Nephron progenitor cell (in vitro differentiated cells): ENCODE results near the gene TNNI3.

Experiments used
- DNase-seq: peaks from one replicate; pipeline ENCODE4 v3.0.0; 2021
- H3K27ac Mint-ChIP-seq: 2 replicates; pipeline ENCODE4 v1.8.0; 2021; ENCODE audit warnings: mild to moderate bottlenecking, moderate library complexity, mixed read lengths
- H3K27me3 Mint-ChIP-seq: 2 replicates; pipeline ENCODE4 v1.8.0; 2021; ENCODE audit warnings: mild to moderate bottlenecking, low read depth, mixed read lengths; ENCODE audit not compliant: poor library complexity
- H3K36me3 Mint-ChIP-seq: 2 replicates; pipeline ENCODE4 v1.8.0; 2021; ENCODE audit warnings: low read depth, mixed read lengths
- H3K4me1 Mint-ChIP-seq: 2 replicates; pipeline ENCODE4 v1.8.0; 2021; ENCODE audit warnings: mixed read lengths
- H3K4me3 Mint-ChIP-seq: 2 replicates; pipeline ENCODE4 v1.8.0; 2021; ENCODE audit warnings: mild to moderate bottlenecking, moderate library complexity, mixed read lengths
- H3K9me3 Mint-ChIP-seq: 2 replicates; pipeline ENCODE4 v1.8.0; 2021; ENCODE audit warnings: mild to moderate bottlenecking, moderate library complexity, mixed read lengths
- TF ChIP-seq, protein P1 (sequence below): fragments of 200-600 bp; sonication (generic); IDR thresholded peaks from 2 replicates; pipeline ENCODE4 v1.5.0; 2021; ENCODE audit warnings: antibody characterized with exemption

The TNNI3 gene

DNA sequence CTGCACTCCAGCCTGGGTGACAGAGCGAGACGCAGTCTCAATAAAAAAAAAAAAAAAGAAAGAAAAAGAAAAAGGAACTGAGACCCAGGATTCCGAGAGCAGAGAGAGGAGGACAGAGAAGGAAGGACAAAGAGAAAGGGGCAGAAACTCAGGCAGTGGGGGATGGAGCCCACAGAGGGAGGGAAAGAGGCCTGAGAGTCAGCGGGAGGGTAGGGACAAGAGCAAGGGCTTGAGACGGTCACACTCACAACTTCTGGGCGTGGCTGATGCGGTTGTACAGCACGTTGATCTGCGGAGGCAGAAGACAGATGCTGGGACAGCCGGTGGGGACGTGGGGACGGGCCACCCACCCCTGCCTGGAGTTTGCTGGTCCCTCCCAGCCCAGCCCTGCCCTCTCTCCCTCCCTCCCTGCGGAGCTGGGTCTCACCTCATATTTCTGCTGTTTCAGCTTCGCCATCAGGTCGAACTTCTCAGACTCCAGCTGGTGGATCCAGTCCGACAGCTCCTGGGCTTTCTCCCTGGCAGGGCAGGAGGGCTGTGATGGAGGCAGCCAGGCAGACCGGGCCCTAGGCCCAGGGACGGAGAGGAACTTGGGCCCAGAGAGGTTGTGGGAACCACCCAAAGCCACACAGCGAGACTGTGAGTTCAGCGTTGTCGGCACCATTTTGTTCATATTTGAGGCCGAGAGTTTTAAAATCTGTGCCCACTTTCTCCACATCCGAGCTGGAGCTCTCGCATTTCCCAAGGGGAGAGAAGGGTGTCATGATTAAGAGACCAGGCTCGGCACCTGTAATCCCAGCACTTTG, 23.7 kb downstream of the TNNI3 start:
- DNase-seq = no peak
- Mint-ChIP-seq H3K27me3 (peaks cover 12% of the 10 kb centered on the region), H3K27ac (peak overlapping the region; percentile 82), H3K4me3 (no peak overlapping the region), H3K9me3 (no peaks in the 10 kb centered on the region), H3K4me1 (peaks cover 38% of the 10 kb centered on the region), H3K36me3 (no peaks in the 10 kb centered on the region)
- TF ChIP-seq, protein P1, sequence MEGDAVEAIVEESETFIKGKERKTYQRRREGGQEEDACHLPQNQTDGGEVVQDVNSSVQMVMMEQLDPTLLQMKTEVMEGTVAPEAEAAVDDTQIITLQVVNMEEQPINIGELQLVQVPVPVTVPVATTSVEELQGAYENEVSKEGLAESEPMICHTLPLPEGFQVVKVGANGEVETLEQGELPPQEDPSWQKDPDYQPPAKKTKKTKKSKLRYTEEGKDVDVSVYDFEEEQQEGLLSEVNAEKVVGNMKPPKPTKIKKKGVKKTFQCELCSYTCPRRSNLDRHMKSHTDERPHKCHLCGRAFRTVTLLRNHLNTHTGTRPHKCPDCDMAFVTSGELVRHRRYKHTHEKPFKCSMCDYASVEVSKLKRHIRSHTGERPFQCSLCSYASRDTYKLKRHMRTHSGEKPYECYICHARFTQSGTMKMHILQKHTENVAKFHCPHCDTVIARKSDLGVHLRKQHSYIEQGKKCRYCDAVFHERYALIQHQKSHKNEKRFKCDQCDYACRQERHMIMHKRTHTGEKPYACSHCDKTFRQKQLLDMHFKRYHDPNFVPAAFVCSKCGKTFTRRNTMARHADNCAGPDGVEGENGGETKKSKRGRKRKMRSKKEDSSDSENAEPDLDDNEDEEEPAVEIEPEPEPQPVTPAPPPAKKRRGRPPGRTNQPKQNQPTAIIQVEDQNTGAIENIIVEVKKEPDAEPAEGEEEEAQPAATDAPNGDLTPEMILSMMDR = no peak

DNA sequence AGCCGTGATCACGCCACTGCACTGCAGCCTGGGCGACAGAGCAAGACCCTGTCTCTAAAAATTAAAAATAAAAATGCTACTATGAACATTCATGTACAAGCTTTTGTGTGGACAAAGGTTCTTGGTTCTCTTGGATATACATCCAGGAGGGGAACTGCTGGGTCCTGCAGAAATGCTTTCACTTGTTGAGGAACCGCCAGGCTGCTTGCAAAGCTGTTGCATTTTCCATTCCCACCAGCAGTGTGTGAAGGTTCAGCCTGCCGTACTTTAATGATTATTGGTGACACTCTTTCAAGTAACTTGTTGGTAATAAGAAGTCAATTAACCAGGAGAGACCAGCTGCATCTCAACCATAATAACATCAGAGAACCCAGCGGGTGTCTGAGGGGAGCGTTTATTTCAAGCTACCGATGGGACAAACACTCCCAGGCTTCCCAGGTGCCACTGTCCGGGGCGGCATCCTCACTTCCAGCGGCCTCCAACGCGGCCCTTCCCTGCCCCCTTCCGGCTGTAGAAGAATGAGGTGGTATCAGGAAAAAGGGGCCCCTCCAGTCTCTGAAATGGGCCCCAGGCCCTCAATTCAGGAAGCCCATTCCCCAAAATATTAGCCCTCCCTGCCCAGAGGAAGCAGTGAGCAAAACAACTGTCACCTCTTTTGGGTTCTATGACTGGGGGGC, 24.9 kb downstream of the TNNI3 start:
- Mint-ChIP-seq H3K4me3 (no peak overlapping the region), H3K27me3 (peaks cover 14% of the 10 kb centered on the region), H3K4me1 (peaks cover 31% of the 10 kb centered on the region), H3K36me3 (no peaks in the 10 kb centered on the region), H3K9me3 (no peaks in the 10 kb centered on the region), H3K27ac (peak overlapping the region; percentile 46)
- TF ChIP-seq, protein P1 = no peak
- DNase-seq = no peak

DNA sequence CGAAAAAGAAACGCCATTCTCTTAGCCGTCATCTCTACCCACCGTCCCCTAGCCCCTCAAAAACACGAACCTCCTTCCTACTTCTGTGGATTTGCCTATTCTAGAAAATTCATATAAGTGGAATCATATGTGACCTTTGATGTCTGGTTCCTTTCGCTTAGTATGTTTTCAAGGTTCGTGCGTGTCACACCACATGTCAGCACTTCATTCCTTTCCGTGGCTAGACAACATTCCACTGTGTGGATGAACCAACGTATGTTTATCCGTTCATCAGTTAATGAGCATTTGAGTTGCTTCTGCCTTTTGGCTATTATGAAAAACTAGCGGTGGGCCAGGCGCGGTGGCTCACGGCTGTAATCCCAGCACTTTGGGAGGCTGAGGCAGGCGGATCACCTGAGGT, 26.1 kb downstream of the TNNI3 start:
- no peak overlapping the region for H3K27ac Mint-ChIP-seq
- H3K9me3 Mint-ChIP-seq = no peaks in the 10 kb centered on the region
- no peak for DNase-seq
- H3K4me1 Mint-ChIP-seq = peaks cover 36% of the 10 kb centered on the region
- TF ChIP-seq, protein P1 = no peak
- no peaks in the 10 kb centered on the region for H3K36me3 Mint-ChIP-seq
- H3K4me3 Mint-ChIP-seq = no peak overlapping the region
- H3K27me3 Mint-ChIP-seq = peaks cover 21% of the 10 kb centered on the region

DNA sequence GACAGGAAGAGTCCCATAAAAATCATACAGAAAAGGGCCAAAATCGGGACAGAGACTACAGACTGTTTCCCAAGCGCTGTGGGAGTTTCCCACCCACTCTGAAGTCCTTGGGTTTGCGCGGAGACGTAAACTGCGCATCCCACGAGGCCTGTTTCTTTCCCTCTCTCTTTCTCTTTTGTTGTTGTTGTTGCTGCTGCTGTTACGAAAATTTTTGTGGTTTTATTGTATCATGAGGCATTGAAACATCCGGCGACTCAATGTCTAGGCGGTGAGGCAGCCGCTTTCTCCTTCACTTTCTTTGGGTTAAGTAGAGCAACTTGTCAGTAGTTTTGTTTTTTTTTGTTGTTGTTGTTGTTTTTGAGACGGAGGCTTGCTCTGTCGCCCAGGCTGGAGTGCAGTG, 38.5 kb downstream of the TNNI3 start:
- H3K9me3 Mint-ChIP-seq = no peaks in the 10 kb centered on the region
- no peak for DNase-seq
- peaks cover 52% of the 10 kb centered on the region for H3K4me1 Mint-ChIP-seq
- H3K36me3 Mint-ChIP-seq = no peaks in the 10 kb centered on the region
- H3K27ac Mint-ChIP-seq = no peak overlapping the region
- TF ChIP-seq, protein P1 = no peak
- H3K27me3 Mint-ChIP-seq = peaks cover 39% of the 10 kb centered on the region
- H3K4me3 Mint-ChIP-seq = peak overlapping the region; percentile 93

DNA sequence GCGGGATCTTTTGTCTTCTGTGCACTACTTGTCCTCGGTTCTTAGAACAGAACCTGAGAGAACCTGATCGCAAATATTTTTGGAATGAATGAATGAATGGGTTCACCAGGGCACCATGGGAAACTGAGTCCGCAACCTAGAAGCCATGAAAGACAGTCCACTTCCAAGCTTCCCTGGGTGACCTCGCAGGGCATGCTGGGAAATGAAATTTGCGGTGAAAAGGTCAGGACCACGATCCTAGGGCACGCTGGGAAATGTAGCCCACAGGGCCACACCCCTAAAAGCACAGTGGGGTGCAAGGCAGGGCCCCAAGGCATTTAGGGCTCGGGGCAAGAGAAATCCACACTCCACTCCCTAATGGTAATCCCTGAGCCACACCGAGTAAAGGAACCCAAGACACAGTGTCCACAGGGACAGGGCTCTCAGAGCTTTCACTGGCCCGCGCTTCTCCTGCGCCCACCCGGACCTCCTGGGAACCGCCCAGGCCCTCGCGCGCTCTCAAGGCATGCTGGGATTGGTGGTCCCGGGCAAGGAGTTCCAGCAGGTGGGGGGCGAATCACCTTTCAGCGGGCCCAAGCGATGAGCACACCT, 39.0 kb downstream of the TNNI3 start:
- peak overlapping the region; percentile 99 for H3K27ac Mint-ChIP-seq

More for the DNA sequence above, 39.0 kb downstream of the TNNI3 start:
- Mint-ChIP-seq H3K27me3 (peaks cover 35% of the 10 kb centered on the region), H3K4me1 (peaks cover 52% of the 10 kb centered on the region), H3K36me3 (no peaks in the 10 kb centered on the region), H3K4me3 (peak overlapping the region; percentile 93), H3K9me3 (no peaks in the 10 kb centered on the region)
- TF ChIP-seq, protein P1 = no peak
- peak; percentile 57 for DNase-seq
